Mesendoderm (in vitro differentiated cells): Measurements from ENCODE around the gene INHBB.

ENCODE experiments used
- DNase-seq: peaks from one replicate; pipeline ENCODE4 v3.0.0; 2013
- H2AK5ac ChIP-seq: 2 replicates; pipeline ENCODE4 v1.6.1; 2013; ENCODE audit warnings: low read length, inconsistent platforms
- H2BK120ac ChIP-seq: 2 replicates; pipeline ENCODE4 v1.6.1; 2013; ENCODE audit warnings: low read depth, mild to moderate bottlenecking, low read length, moderate library complexity, mixed read lengths
- H2BK15ac ChIP-seq: replicated peaks from 2 replicates; pipeline ENCODE4 v1.6.1; 2013; ENCODE audit warnings: low read depth, mild to moderate bottlenecking, moderate library complexity
- H2BK5ac ChIP-seq: 2 replicates; pipeline ENCODE4 v1.6.1; 2013; ENCODE audit warnings: low read length, inconsistent platforms
- H3K18ac ChIP-seq: 2 replicates; pipeline ENCODE4 v1.6.1; 2013; ENCODE audit warnings: mild to moderate bottlenecking, low read length, mixed read lengths
- H3K23ac ChIP-seq: one replicate; pipeline ENCODE4 v1.6.1; 2013; ENCODE audit warnings: low read length
- H3K27ac ChIP-seq: 2 replicates; pipeline ENCODE4 v1.5.1; 2013; ENCODE audit warnings: low read depth, mild to moderate bottlenecking, inconsistent platforms, low read length, moderate library complexity
- H3K27me3 ChIP-seq: 2 replicates; pipeline ENCODE4 v1.6.1; 2013; ENCODE audit warnings: low read length, control low read depth, mild to moderate bottlenecking, inconsistent platforms; ENCODE audit not compliant: insufficient read depth, poor library complexity
- H3K36me3 ChIP-seq: 2 replicates; pipeline ENCODE4 v1.6.1; 2013; ENCODE audit warnings: low read length, inconsistent platforms; ENCODE audit not compliant: control insufficient read depth, insufficient read depth
- H3K4ac ChIP-seq: one replicate; pipeline ENCODE4 v1.6.1; 2013; ENCODE audit warnings: low read depth, mild to moderate bottlenecking, low read length, moderate library complexity
- H3K4me1 ChIP-seq: 2 replicates; pipeline ENCODE4 v1.6.1; 2013; ENCODE audit warnings: low read depth, low read length, inconsistent platforms; ENCODE audit not compliant: control insufficient read depth
- H3K4me2 ChIP-seq: 2 replicates; pipeline ENCODE4 v1.6.1; 2013; ENCODE audit warnings: low read length
- H3K4me3 ChIP-seq: 2 replicates; pipeline ENCODE4 v1.5.1; 2013; ENCODE audit warnings: mild to moderate bottlenecking, low read length
- H3K56ac ChIP-seq: one replicate; pipeline ENCODE4 v1.6.1; 2013; ENCODE audit warnings: low read length
- H3K79me1 ChIP-seq: 2 replicates; pipeline ENCODE4 v1.6.1; 2013; ENCODE audit warnings: low read length, inconsistent platforms
- H3K79me2 ChIP-seq: 2 replicates; pipeline ENCODE4 v1.6.1; 2013; ENCODE audit warnings: mild to moderate bottlenecking, low read length; ENCODE audit not compliant: control insufficient read depth, insufficient read depth
- H3K9ac ChIP-seq: 2 replicates; pipeline ENCODE4 v1.6.1; 2013; ENCODE audit warnings: low read length, inconsistent platforms
- H4K5ac ChIP-seq: one replicate; pipeline ENCODE4 v1.6.1; 2013; ENCODE audit warnings: low read length
- H4K8ac ChIP-seq: one replicate; pipeline ENCODE4 v1.6.1; 2013; ENCODE audit warnings: low read depth, mild to moderate bottlenecking, control low read depth, low read length, moderate library complexity
- WGBS: extraction: QIAGEN DNeasy Blood & Tissue Kit; methylation state at CpG from one replicate; pipeline ENCODE4 v1.1.7; 2013; ENCODE audit warnings: low lambda C conversion rate, missing lambda C conversion rate; ENCODE audit not compliant: insufficient coverage; ENCODE audit errors: extremely low coverage; 5-methylcytosine and 5-hydroxymethylcytosine counted together

The INHBB gene

GRCh38 chr2:120381661-120382060 is 35.7 kb downstream of the INHBB start:
- Histone ChIP-seq H4K8ac (no peak overlapping the region), H3K56ac (no peak overlapping the region), H2BK15ac (no peak overlapping the region), H3K4me1 (no peaks in the 10 kb centered on the region), H3K4me2 (no peak overlapping the region), H3K4ac (no peak overlapping the region), H3K4me3 (no peak overlapping the region), H3K18ac (no peak overlapping the region), H2BK5ac (no peak overlapping the region), H3K36me3 (no peaks in the 10 kb centered on the region), H3K9ac (no peak overlapping the region), H3K27ac (no peak overlapping the region), H3K27me3 (no peaks in the 10 kb centered on the region), H2AK5ac (no peak overlapping the region), H3K79me1 (no peaks in the 10 kb centered on the region), H3K23ac (no peak overlapping the region), H4K5ac (no peak overlapping the region), H3K79me2 (no peaks in the 10 kb centered on the region), H2BK120ac (no peak overlapping the region)
- no CpG with 5 or more reads among the region's 4 CpGs for WGBS
- no peak for DNase-seq

- Histone ChIP-seq H3K56ac (no peak overlapping the region), H3K36me3 (no peaks in the 10 kb centered on the region), H4K5ac (no peak overlapping the region), H2BK5ac (no peak overlapping the region), H3K4me1 (no peaks in the 10 kb centered on the region), H3K18ac (no peak overlapping the region), H3K9ac (no peak overlapping the region), H3K4me2 (no peak overlapping the region), H2AK5ac (no peak overlapping the region), H3K4ac (no peak overlapping the region), H2BK120ac (no peak overlapping the region), H2BK15ac (no peak overlapping the region), H3K27me3 (no peaks in the 10 kb centered on the region), H4K8ac (no peak overlapping the region), H3K79me2 (no peaks in the 10 kb centered on the region), H3K27ac (no peak overlapping the region), H3K79me1 (no peaks in the 10 kb centered on the region), H3K4me3 (no peak overlapping the region), H3K23ac (no peak overlapping the region)
- no peak for DNase-seq
- WGBS = no CpG with 5 or more reads among the region's 11 CpGs
These were observed 36.7 kb downstream of the INHBB start for GRCh38 chr2:120382541-120383144.

- Histone ChIP-seq H3K56ac (no peak overlapping the region), H3K27me3 (no peaks in the 10 kb centered on the region), H4K8ac (no peak overlapping the region), H3K79me1 (no peaks in the 10 kb centered on the region), H2BK120ac (no peak overlapping the region), H3K79me2 (no peaks in the 10 kb centered on the region), H3K23ac (no peak overlapping the region), H3K18ac (no peak overlapping the region), H3K27ac (no peak overlapping the region), H3K36me3 (no peaks in the 10 kb centered on the region), H3K4me1 (no peaks in the 10 kb centered on the region), H3K9ac (no peak overlapping the region), H3K4me3 (no peak overlapping the region), H2BK15ac (no peak overlapping the region), H2AK5ac (no peak overlapping the region), H4K5ac (no peak overlapping the region), H3K4ac (no peak overlapping the region), H3K4me2 (no peak overlapping the region), H2BK5ac (no peak overlapping the region)
- WGBS = no CpG with 5 or more reads among the region's 7 CpGs
- no peak for DNase-seq
These were observed 37.3 kb downstream of the INHBB start for GRCh38 chr2:120383191-120383590.

- H4K5ac ChIP-seq = no peak overlapping the region
- H3K27ac ChIP-seq = no peak overlapping the region
- H3K27me3 ChIP-seq = no peaks in the 10 kb centered on the region
- H3K4ac ChIP-seq = no peak overlapping the region
- no peak overlapping the region for H4K8ac ChIP-seq
- no peak overlapping the region for H3K9ac ChIP-seq
- no peak overlapping the region for H2BK15ac ChIP-seq
- no peak overlapping the region for H3K56ac ChIP-seq
- no peak overlapping the region for H2AK5ac ChIP-seq
- no peak overlapping the region for H2BK120ac ChIP-seq
- no peaks in the 10 kb centered on the region for H3K79me1 ChIP-seq
- no peaks in the 10 kb centered on the region for H3K4me1 ChIP-seq
- H2BK5ac ChIP-seq = no peak overlapping the region
- H3K4me2 ChIP-seq = no peak overlapping the region
- DNase-seq = no peak
- H3K23ac ChIP-seq = no peak overlapping the region
- no peak overlapping the region for H3K4me3 ChIP-seq
- H3K36me3 ChIP-seq = no peaks in the 10 kb centered on the region
- H3K79me2 ChIP-seq = no peaks in the 10 kb centered on the region
- WGBS = no CpG with 5 or more reads among the region's 13 CpGs
- no peak overlapping the region for H3K18ac ChIP-seq
These were observed 37.9 kb downstream of the INHBB start for GRCh38 chr2:120383631-120384340.

GRCh38 chr2:120384486-120385354 is 38.8 kb downstream of the INHBB start:
- no peak overlapping the region for H3K23ac ChIP-seq
- H2BK5ac ChIP-seq = no peak overlapping the region
- no peak overlapping the region for H2AK5ac ChIP-seq
- no CpG with 5 or more reads among the region's 13 CpGs for whole genome bisulfite sequencing
- no peaks in the 10 kb centered on the region for H3K79me1 ChIP-seq
- H3K27ac ChIP-seq = no peak overlapping the region
- H3K4me3 ChIP-seq = no peak overlapping the region
- no peak overlapping the region for H3K56ac ChIP-seq
- H4K5ac ChIP-seq = no peak overlapping the region
- DNase-seq = no peak
- H2BK120ac ChIP-seq = no peak overlapping the region
- H3K27me3 ChIP-seq = no peaks in the 10 kb centered on the region
- no peaks in the 10 kb centered on the region for H3K79me2 ChIP-seq
- H3K4ac ChIP-seq = no peak overlapping the region
- H3K4me2 ChIP-seq = no peak overlapping the region
- H3K36me3 ChIP-seq = no peaks in the 10 kb centered on the region
- no peaks in the 10 kb centered on the region for H3K4me1 ChIP-seq
- H4K8ac ChIP-seq = no peak overlapping the region
- H3K18ac ChIP-seq = no peak overlapping the region
- H3K9ac ChIP-seq = no peak overlapping the region
- H2BK15ac ChIP-seq = no peak overlapping the region
